Ovary (tissue), 3 donors: ENCODE measurements around the gene SEMA3B.

Experiments
- EP300 ChIP-seq: sonication (generic); formaldehyde crosslinking; IDR thresholded peaks from one replicate; pipeline ENCODE4 v1.6.1; 2017; ENCODE audit warnings: antibody characterized with exemption
- POLR2A ChIP-seq: fragments of 450-650 bp; IDR thresholded peaks from one replicate; pipeline ENCODE4 v1.6.1; 2017; ENCODE audit warnings: antibody characterized with exemption, mild to moderate bottlenecking, moderate library complexity
- TF ChIP-seq, protein P1 (sequence below), 3 donors: fragments of 450-650 bp in 2 of 3; fragments of 200-600 bp in 1 of 3; IDR thresholded peaks; one replicate each; pipeline versions ENCODE4 v1.5.1 to v1.8.0; 2016 to 2022; ENCODE audit warnings: antibody characterized with exemption in 3 of 3, mild to moderate bottlenecking in 1 of 3
- donor health status: DM: no; HTN: no; CAD: no.

DNA sequence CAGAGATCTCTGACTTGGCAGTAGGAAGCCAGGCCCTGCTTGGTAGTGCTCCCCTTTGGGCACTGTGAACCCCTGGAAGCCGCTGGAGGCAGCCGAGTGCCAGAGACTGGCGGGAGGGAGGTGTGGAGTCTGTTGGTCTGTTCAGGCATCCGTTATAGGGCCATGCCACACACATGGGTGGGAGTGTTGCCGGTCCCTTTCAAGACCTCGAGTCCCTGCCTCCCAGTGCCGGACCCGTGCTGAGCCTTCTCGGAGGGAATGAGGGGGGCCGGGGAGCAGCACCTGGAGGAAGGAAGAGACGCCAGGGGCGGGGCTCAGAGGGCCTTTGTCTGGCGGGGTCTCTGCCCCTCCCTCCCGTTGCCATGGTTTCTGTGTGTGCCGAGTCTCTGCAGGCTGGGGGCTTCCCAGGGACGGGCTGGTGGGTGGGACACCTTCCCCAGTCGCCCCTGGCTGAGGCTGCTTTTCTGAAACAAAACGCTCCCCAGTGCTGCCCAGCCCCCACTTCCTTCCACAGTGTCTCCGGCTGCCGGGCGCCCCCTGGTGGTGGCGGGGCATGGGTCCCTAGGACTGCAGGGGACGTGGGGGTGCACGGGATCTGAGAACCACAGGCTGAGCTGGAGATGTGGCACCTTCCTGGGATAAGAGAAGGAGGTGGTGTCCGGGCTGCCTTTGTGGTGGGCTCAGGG, 23.0 kb upstream of the SEMA3B start:
- TF ChIP-seq, protein P1, sequence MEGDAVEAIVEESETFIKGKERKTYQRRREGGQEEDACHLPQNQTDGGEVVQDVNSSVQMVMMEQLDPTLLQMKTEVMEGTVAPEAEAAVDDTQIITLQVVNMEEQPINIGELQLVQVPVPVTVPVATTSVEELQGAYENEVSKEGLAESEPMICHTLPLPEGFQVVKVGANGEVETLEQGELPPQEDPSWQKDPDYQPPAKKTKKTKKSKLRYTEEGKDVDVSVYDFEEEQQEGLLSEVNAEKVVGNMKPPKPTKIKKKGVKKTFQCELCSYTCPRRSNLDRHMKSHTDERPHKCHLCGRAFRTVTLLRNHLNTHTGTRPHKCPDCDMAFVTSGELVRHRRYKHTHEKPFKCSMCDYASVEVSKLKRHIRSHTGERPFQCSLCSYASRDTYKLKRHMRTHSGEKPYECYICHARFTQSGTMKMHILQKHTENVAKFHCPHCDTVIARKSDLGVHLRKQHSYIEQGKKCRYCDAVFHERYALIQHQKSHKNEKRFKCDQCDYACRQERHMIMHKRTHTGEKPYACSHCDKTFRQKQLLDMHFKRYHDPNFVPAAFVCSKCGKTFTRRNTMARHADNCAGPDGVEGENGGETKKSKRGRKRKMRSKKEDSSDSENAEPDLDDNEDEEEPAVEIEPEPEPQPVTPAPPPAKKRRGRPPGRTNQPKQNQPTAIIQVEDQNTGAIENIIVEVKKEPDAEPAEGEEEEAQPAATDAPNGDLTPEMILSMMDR (IDR thresholded peaks at IDR 0.05) = peak; percentile 96 to 98 (median 97)
- no peak for TF ChIP-seq POLR2A
- TF ChIP-seq EP300 = no peak
